ENCODE data around the gene MBNL1. TPM values are rescaled to one million over a fixed set of nuclear protein-coding genes. Genes with fewer than 3 reads are reported as not detected.

The MBNL1 gene
- total and polyA plus RNA-seq, 2 donors, result 113 to 300 TPM

DNA sequence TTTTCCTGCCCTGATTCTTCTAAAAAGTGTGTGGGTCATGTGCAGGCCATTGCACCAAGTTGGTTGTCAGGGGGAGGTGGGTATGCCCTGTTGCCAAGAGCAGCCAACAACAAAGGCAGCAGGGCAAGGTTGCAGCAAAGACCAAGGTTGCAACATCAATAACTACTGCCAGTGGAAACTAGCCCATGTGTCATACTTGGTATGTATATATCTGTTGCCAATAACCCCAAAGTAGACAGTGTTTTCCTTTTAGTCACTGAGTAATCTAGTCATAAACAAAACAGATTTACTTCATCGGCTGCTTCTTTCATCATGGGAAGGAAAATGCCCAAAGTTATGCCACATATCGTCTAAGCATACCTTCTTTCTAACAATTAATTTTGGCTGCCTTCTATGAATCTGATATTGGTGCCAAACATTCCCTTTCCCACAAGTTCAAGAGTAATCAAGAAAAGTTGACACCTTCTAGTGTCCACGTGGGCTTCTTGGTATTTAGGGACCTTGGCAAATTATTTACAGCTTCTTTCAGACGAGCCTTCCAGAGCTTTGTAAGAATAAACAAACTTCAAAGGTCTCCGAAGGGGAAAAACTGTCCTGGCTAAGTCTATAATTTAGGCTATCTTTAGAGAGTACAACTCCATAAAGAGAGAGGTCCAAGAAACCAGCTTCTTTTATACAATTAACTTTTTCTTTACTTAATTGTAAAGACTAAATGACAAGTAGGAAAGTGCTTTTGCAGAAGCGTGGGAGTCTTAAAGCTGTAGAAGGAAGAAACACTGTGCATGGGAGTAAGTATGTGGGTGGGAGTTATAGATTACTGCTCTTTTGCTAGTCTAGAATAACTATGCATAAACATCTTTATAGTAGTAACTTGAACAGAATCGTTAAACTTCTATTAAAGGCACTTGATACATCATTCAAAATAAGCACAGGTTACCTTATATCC lies 10.0 kb upstream of the MBNL1 start:
- no peaks in the 10 kb centered on the region for H3K36me3 ChIP-seq (ENCODE audit: insufficient read depth)
- no peak for DNase-seq (ENCODE audit: extremely low spot score)
- H3K4me3 ChIP-seq (ENCODE audit: low read depth, low read length), result no peak overlapping the region
- H3K27ac ChIP-seq (ENCODE audit: low read depth), result peak overlapping the region; percentile 67
- H3K4me1 ChIP-seq (ENCODE audit: insufficient read depth), result no peaks in the 10 kb centered on the region
- 22% methylated on average over 7 of the region's 7 CpGs for WGBS

DNA sequence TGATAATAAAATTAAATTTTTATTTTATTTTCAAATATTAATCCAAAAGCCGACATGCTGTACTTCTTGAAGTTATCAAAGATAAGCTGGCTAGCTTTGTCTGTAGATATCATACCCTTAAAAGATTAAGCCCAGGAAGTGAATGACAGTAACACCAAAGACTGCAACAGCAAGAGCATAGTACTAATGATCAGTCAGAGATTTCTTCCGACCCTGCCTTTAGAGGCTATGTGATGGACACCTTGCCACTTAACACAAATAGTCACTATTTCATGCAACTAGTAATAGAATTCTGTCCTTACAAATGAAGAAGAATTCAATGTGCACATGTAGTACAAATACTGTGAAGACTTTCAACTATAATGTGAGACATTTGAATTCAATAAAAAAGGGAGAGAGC lies 9.3 kb upstream of the MBNL1 start:
- Histone ChIP-seq H3K4me3 (ENCODE audit: low read depth, low read length) (no peak overlapping the region), H3K27ac (ENCODE audit: low read depth) (no peak overlapping the region), H3K36me3 (ENCODE audit: insufficient read depth) (no peaks in the 10 kb centered on the region), H3K4me1 (ENCODE audit: insufficient read depth) (no peaks in the 10 kb centered on the region)
- WGBS, result 62% methylated on average over 2 of the region's 2 CpGs
- DNase-seq (ENCODE audit: extremely low spot score), result no peak

DNA sequence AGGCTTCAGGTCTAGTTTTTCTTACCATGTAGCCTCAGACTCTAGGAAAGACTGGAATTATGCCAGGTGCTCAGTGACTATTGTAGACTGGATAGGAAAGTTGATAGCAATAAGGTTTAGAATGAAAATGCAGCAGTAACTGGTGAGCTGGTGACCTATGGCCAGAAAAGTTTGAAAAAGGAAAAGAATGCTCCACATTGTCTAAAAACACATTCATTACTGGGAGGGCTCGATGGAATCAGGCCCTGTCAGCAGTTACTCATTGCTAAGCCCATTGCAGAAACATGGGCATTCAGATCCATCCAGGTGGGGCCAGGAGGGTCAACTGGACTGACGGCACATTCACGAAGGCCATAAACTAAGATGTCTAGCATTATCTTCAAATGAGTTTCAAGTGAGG lies 8.7 kb upstream of the MBNL1 start:
- Histone ChIP-seq H3K27ac (ENCODE audit: low read depth) (no peak overlapping the region), H3K4me1 (ENCODE audit: insufficient read depth) (no peaks in the 10 kb centered on the region)

DNA sequence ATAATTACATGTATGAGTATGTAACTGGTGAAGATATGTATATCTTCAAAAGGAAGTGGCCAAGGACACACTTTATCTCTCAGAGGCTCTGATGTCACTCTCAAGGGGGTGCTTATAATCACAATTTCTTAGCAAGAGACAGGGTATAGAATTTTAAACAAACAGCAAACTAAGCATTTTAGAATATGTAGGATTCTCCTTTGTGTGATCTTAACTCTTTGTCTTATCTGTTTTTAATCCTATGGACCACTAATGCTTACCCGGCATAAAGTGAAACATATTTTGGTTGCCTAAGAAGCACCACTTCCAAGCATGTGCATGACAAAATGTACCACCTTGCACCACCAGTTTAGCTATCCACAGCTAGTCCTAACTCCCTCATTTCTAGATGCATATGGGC lies 8.2 kb upstream of the MBNL1 start:
- Histone ChIP-seq H3K4me1 (ENCODE audit: insufficient read depth) (no peaks in the 10 kb centered on the region), H3K27ac (ENCODE audit: low read depth) (no peak overlapping the region), H3K36me3 (ENCODE audit: insufficient read depth) (no peaks in the 10 kb centered on the region), H3K4me3 (ENCODE audit: low read depth, low read length) (no peak overlapping the region)
- DNase-seq (ENCODE audit: extremely low spot score), result no peak
- WGBS, result 99% methylated on average over 1 of the region's 1 CpG

More for the DNA sequence above, 8.7 kb upstream of the MBNL1 start:
- DNase-seq (ENCODE audit: extremely low spot score), result no peak
- Histone ChIP-seq H3K4me3 (ENCODE audit: low read depth, low read length) (no peak overlapping the region), H3K36me3 (ENCODE audit: insufficient read depth) (no peaks in the 10 kb centered on the region)
- WGBS, result 86% methylated on average over 3 of the region's 3 CpGs

DNA sequence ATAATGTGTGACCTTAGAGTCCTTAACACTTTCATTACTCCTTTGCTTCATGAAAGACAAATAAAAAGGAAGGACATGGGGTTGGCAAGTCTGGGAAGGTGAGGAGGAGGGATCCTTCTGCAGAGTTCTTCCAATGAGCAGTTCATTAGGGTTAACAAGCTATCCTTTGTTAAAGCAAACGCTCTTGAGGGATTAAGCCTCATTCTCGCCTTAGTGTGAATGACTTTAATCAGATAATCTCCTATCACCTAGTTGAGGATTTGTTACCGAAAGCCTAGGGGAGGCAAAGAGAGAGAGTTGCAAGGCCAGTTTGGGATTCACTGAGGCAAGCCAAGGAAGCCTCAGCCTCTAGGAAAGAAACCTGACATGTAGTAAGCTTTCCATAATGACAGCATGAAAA lies 7.4 kb upstream of the MBNL1 start:
- no peaks in the 10 kb centered on the region for H3K36me3 ChIP-seq (ENCODE audit: insufficient read depth)
- H3K4me1 ChIP-seq (ENCODE audit: insufficient read depth), result no peaks in the 10 kb centered on the region
- DNase-seq (ENCODE audit: extremely low spot score), result no peak
- no peak overlapping the region for H3K4me3 ChIP-seq (ENCODE audit: low read depth, low read length)
- H3K27ac ChIP-seq (ENCODE audit: low read depth), result no peak overlapping the region
- 95% methylated on average over 3 of the region's 3 CpGs for WGBS

DNA sequence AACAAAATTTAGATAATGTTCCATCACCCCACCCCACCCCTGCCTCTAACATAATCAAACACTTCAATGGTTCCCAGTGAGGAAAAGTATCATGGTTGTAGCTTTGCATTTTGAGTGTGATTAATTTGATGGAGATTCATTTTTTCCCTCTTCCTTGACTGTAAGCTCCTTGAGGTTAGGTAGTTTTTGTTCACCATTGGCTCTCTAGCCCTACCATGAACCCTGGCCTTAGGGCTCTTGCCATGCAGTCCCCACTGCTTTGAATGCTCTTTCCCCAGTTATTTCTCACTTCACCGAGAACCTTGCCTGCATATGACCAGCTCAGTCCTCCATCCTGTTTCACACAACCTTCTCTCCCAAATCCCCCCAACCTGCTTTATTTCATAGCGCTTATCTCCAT lies 5.0 kb upstream of the MBNL1 start:
- no peaks in the 10 kb centered on the region for H3K36me3 ChIP-seq (ENCODE audit: insufficient read depth)
- no peaks in the 10 kb centered on the region for H3K4me1 ChIP-seq (ENCODE audit: insufficient read depth)
- WGBS, result 97% methylated on average over 2 of the region's 2 CpGs
- H3K27ac ChIP-seq (ENCODE audit: low read depth), result no peak overlapping the region
- DNase-seq (ENCODE audit: extremely low spot score), result no peak
- no peak overlapping the region for H3K4me3 ChIP-seq (ENCODE audit: low read depth, low read length)

DNA sequence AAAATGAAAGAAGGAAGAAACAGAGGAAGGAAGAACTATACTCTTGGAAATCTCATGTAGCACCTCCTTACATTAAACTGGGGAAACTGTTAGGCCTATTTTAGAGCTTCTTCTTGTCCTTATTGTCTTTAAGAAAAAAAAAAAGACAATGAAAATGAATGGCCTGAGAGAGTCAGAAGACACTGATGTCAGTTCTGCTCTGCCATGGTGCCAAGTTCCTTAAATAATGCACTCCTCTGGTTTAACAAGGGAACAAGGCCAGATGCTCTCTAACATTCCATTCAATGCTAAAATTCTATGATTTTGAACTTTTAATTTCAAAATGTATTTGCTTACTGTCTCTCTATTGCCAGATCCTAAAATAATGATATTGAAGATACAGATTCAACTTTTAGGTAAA lies 4.4 kb upstream of the MBNL1 start:
- H3K4me1 ChIP-seq (ENCODE audit: insufficient read depth), result no peaks in the 10 kb centered on the region
- no peak overlapping the region for H3K4me3 ChIP-seq (ENCODE audit: low read depth, low read length)
- DNase-seq (ENCODE audit: extremely low spot score), result no peak
- no peak overlapping the region for H3K27ac ChIP-seq (ENCODE audit: low read depth)
- no peaks in the 10 kb centered on the region for H3K36me3 ChIP-seq (ENCODE audit: insufficient read depth)

DNA sequence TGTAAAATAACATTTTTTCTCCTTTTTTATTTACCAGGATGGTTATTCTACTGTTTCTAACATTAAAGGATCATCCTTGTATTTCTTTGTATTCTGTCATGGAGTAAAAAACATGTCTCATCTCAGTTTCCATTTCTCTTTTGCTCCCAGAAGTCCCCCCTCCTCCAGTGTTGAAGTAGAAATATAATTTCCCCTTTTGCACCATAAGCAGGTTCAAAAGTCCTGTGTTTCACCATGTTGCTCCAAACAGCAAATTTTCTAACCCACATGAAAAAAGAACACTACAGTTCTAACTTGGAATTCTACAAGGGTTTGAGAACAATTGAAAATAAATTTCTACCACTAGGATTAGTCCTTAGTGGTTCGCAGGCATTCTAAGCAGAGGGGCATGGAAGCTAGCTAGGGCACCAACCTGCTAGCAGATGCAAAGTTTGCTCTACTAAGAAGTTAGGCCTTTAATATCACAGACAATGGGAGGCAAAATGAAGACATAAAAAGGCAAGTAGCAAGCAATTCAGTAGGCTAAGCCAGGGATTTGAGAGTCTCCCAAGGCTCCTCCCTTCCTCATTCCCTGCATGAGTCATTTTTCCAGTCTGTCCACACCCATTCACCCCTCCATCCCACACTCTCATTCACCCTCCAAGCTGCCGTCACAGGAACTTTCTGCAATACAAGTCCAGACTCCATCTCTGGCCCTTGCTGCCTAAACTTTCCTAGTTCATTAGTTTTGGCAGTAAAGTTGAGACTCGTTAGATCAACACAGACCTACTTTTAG lies 2.3 kb upstream of the MBNL1 start:
- WGBS, result 30% methylated on average over 3 of the region's 3 CpGs
- H3K4me3 ChIP-seq (ENCODE audit: low read depth, low read length), result no peak overlapping the region
- no peaks in the 10 kb centered on the region for H3K4me1 ChIP-seq (ENCODE audit: insufficient read depth)

DNA sequence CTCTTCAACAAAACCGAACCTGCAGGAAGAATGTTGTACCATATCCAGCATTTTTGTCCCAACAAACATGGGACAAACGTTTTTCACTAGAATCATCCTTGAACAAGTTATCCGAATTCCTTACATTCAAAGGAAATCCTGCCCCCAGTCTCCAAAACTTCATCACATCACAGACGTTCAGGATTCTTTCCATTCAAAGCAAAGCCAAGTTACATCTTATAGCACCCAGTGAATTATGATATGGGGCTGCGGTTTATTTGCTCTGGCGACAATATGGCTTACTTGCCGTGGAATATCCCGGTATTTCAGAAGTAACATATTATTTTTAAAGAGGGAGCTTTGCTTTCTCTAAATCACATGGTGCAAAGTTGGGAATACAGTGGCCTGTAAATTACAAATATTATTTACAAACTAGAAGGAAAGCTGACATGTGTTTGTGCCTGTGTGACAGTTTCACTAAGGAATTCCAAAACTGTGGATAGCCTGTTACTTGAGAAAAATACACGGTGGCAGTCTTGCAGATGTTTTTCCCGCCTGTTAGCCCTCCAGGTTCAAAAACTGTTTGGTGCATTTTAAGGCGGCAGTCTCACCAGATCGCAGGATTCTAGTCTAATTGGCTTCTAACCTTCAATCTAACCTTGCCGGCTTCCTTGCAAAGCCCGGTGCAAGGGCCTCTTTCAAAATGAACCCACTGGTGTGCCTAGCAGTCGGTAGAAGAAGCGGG lies 736 bp upstream of the MBNL1 start:
- H3K36me3 ChIP-seq (ENCODE audit: insufficient read depth), result no peaks in the 10 kb centered on the region
- peak overlapping the region; percentile 99 for H3K27ac ChIP-seq (ENCODE audit: low read depth)
- DNase-seq (ENCODE audit: extremely low spot score), result peak; percentile 29
- peak overlapping the region; percentile 82 for H3K4me3 ChIP-seq (ENCODE audit: low read depth, low read length)
- WGBS, result 8% methylated on average over 16 of the region's 16 CpGs
- no peaks in the 10 kb centered on the region for H3K4me1 ChIP-seq (ENCODE audit: insufficient read depth)

More for the DNA sequence above, 2.3 kb upstream of the MBNL1 start:
- Histone ChIP-seq H3K36me3 (ENCODE audit: insufficient read depth) (no peaks in the 10 kb centered on the region), H3K27ac (ENCODE audit: low read depth) (peak overlapping the region; percentile 54)
- peak; percentile 6 for DNase-seq (ENCODE audit: extremely low spot score)

DNA sequence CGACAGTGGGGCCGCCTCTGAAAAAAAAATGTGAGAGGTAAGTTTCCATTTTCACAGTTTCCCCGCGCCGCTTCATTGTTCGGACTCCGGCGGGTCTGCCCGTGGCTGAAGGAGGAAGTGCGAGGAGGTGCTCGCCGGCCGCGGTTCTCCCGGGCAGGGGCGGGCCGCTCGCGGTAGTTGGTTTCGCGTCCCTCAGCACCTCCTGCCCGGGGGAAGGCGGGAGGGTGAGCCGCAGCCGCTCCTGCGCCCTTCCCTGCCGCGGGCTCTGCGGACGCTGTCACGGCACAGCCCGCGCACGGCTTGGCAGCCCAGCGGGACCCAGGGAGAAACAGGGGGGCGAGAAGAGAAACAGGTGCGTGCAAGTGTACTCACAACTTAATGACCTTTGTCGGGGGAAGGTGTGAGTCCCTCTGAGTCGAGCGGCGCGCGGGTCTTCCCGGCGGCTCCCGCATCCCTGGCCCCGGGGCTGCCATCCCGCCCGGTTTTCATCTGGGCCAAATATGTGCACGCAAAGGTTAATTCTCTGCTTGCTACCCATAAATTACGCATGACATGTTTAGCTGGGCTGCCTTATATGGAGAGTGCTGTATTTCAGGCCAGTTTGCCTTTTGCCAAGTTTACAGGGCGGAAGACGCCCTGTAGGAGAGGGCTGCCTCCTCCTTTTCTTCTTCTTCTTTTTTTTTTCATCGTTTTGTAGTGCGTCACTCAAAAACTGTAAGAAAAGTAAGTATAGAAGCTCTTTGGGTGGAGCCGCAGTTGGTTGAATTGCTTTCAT lies 514 bp downstream of the MBNL1 start:
- under 1% methylated on average over 56 of the region's 56 CpGs for WGBS
- no peaks in the 10 kb centered on the region for H3K4me1 ChIP-seq (ENCODE audit: insufficient read depth)
- peak; percentile 78 for DNase-seq (ENCODE audit: extremely low spot score)
- peak overlapping the region; percentile 82 for H3K4me3 ChIP-seq (ENCODE audit: low read depth, low read length)
- H3K36me3 ChIP-seq (ENCODE audit: insufficient read depth), result no peaks in the 10 kb centered on the region
- peak overlapping the region; percentile 99 for H3K27ac ChIP-seq (ENCODE audit: low read depth)

DNA sequence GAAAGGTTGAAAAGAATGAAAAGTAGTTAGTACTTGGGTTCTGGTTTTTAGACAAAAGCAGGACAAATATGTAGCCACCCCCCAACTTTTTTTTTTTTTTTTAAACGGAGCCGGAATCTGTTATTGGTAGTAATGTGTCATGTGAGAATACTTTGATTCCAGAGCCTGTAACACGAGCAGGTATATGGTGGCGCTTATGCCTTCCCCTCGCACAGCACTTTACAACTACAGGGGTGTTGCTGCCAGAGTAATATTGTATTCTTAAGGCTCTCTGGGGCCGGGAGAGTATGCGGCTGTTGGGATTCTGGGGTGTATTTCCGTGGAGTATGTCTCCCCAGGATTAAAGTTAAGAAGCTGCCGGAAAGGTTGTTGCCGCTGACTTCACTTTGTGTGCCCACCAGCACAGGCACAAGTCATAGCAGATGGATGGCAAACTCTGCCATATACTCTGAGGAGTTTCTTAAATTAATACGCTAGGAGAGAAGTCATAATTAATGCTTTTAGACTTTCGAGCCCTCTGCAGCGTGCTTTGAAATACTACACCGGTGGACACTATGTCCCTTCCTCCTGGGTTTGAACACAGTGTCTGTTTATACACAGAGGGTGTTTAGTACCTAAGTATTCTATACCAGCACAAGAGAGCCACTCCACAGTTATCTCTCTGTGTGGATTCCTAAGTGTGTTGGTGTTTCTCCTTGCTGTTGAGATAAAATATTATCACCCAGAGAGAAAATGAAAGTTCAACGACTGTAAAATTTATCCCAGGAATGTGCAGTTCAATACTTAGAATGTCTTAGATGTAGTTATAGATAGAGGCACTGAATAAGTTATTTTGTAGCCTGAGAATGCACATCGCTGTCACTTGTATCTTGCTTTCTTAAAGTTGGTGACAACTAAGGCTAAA lies 1.4 kb downstream of the MBNL1 start:
- peak; percentile 7 for DNase-seq (ENCODE audit: extremely low spot score)
- Histone ChIP-seq H3K4me1 (ENCODE audit: insufficient read depth) (peaks cover 1% of the 10 kb centered on the region), H3K27ac (ENCODE audit: low read depth) (peak overlapping the region; percentile 99), H3K4me3 (ENCODE audit: low read depth, low read length) (peak overlapping the region; percentile 82), H3K36me3 (ENCODE audit: insufficient read depth) (no peaks in the 10 kb centered on the region)
- under 1% methylated on average over 16 of the region's 16 CpGs for WGBS

DNA sequence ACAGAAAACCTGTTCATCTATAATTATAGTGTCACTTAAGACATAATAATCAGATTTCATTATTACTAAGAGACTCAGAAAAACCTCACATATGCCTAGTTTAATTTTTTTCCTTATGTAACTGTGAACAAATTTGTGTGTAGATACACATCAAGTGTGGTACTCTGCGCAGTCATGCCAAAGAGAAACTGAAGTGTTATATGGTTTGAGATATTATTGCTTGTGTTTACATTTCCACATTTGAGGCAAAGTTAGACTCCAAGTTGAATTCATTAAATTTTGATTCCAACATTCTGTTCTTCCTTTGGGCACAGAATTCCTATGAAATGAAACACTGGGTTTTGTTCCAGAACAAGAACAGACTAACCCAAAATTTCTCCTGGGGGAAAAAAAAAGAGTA lies 2.2 kb downstream of the MBNL1 start:
- H3K36me3 ChIP-seq (ENCODE audit: insufficient read depth), result no peaks in the 10 kb centered on the region
- H3K4me1 ChIP-seq (ENCODE audit: insufficient read depth), result peaks cover 1% of the 10 kb centered on the region
- 44% methylated on average over 1 of the region's 1 CpG for WGBS
- H3K27ac ChIP-seq (ENCODE audit: low read depth), result peak overlapping the region; percentile 77
- peak overlapping the region; percentile 82 for H3K4me3 ChIP-seq (ENCODE audit: low read depth, low read length)
- DNase-seq (ENCODE audit: extremely low spot score), result no peak
